Measurements from ENCODE around the gene NFX1. TPM values are rescaled to one million over a fixed set of nuclear protein-coding genes. Genes with fewer than 3 reads are reported as not detected.
"Not testable (repeated sequence)": the region's sequence is repeated elsewhere in the genome, so short reads cannot be mapped to it uniquely, and the experiment has no call there.

The NFX1 gene
- total RNA-seq, 2 donors from 2014 or later = 32.2 to 42.0 TPM

DNA sequence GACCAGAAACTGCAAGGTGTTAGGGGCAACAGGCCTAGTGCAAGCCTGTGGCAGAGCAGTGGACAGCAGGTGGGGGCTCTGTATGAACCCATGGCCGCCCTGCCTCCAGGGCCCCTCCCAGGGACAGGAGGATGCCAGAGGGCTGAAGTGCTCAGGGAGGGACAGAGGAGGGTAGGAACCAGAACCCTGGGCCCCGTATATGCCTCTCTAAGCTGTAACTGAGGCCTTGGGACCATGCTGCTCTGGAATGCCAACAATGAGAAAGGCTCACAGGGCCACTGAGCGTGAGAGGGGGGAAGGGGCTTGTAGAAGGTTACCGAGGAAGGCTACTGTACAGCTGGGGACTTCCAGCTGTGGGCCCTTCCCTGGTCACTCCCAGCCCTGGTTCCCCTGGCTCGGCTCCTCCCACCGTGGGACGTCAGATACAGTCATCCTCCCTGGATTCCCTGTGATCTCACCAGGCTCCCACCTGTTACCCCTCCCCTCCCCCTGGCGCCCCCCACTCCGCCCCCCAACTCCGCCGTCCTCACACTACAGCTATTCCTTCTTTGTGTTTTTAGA, 91.0 kb downstream of the NFX1 start:
- Mint-ChIP-seq H3K27ac (no peak overlapping the region), H3K27me3 (no peaks in the 10 kb centered on the region), H3K4me3 (no peak overlapping the region), H3K36me3 (ENCODE audit: low read depth) (no peaks in the 10 kb centered on the region), H3K4me1 (peaks cover 2% of the 10 kb centered on the region)
- no peak for DNase-seq
- ATAC-seq = no peak
- H3K9me3 ChIP-seq (ENCODE audit: control insufficient read depth, low read length, poor library complexity, severe bottlenecking) = no peaks in the 10 kb centered on the region

DNA sequence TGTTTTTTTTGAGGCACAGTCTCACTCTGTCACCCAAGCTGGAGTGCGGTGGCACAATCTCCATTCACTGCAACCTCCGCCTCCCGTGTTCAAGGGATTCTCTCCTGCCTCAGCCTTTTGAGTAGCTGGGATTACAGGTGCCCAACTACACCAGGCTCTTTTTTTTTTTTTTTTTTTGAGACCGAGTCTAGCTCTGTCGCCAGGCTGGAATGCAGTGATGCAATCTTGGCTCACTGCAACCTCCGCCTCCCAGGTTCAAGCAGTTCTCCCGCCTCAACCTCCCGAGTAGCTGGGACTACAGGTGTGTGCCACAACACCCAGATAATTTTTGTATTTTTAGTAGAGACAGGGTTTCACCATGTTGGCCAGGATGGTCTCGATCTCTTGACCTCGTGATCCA, 92.1 kb downstream of the NFX1 start:
- not testable (repeated sequence) for H3K27ac Mint-ChIP-seq; DNase-seq; H3K27me3 Mint-ChIP-seq; ATAC-seq; H3K4me3 Mint-ChIP-seq; H3K9me3 ChIP-seq (ENCODE audit: control insufficient read depth, low read length, poor library complexity, severe bottlenecking); H3K36me3 Mint-ChIP-seq (ENCODE audit: low read depth); H3K4me1 Mint-ChIP-seq

DNA sequence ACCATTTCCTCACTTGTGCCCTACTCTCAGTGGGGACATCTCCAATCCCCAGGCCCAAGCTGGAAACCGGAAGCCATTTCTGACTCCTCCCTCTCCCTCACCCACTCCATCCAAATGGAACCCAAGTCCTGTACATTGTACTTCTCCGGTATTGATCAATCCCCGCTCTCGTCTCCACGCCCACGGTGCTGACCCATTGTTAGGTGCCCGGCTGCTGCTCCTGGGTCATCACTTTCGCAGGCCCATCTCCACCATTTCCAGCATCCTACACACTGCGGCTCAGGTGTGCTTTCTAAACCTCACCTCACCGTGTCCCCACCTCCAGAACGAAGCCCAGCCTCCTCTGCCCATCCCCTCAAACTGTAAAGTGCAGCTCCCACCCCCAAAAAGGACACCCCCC, 93.1 kb downstream of the NFX1 start:
- not testable (repeated sequence) for H3K36me3 Mint-ChIP-seq (ENCODE audit: low read depth); ATAC-seq; H3K27ac Mint-ChIP-seq; H3K27me3 Mint-ChIP-seq; H3K4me1 Mint-ChIP-seq; H3K9me3 ChIP-seq (ENCODE audit: control insufficient read depth, low read length, poor library complexity, severe bottlenecking); H3K4me3 Mint-ChIP-seq; DNase-seq

DNA sequence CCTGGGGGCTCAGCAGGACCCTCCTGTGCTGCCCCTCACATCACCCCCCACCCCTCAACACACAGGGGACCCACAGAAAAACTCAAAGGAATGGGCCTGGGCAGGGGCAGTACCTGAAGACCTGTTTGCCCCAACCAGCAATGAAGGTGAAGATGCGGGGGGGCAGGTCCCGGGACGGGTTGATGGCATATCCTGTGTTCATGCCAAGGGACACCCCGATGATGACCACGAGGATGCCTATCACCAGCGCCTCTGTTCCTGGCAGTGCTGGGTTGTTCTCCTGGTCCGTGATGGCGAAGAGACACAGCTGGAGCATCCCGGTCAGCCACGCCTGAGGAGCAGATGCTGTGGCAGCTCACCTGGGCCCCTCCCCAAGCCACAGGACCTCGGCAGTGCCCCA, 95.2 kb downstream of the NFX1 start:
- ATAC-seq; H3K4me3 Mint-ChIP-seq; H3K4me1 Mint-ChIP-seq; H3K27ac Mint-ChIP-seq; H3K9me3 ChIP-seq (ENCODE audit: control insufficient read depth, low read length, poor library complexity, severe bottlenecking); DNase-seq; H3K36me3 Mint-ChIP-seq (ENCODE audit: low read depth): not testable (repeated sequence)
- H3K27me3 Mint-ChIP-seq = peaks cover 21% of the 10 kb centered on the region

DNA sequence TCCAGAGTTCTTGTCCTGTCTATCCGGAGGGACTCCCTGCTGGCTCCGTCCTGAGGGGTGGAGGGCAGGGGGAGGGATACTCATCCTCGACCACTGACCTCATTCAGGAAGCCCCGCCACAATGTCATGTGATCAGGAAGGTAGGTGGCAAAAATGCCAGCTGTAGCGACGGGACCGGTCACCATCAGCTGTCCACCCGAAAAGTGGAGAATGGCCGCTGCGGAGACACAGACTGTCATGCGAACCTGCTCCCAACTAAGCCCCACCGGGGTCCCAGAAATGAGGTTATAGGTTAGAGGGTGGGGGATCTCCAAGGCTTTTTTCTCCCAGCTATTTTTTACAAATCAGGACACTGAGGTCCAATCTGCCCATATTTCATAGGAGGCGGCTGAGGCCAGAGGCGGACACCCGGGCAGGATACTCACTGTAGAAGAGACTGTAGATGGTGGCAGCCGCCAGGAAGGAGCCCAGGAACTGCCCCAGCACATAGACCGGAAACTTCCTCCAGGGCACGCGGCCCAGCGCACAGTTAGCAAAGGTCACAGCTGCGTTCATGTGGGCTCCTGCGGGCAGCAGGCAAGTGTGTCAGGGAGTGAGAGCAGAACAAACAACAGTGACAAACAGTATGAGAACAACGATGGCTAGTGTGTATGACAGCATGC, 95.8 kb downstream of the NFX1 start:
- not testable (repeated sequence) for ATAC-seq; H3K4me1 Mint-ChIP-seq; H3K36me3 Mint-ChIP-seq (ENCODE audit: low read depth)

DNA sequence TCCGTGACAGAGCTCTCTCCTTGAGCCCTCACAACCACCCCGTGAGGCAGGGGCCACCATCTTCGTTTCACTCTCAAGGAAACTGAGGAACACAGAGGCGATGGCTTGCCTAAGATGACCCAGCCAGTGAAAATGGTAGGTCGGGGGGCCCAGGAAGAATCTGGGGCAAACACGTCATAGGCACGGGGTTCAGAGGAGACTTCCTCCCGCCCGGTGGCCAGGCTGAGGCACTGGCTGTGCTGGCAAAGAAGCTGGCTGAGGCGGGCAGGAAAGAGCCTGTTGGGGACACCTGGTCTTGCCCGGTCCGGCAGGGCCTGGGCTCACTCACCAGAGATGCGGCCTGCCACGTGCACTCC, 96.3 kb downstream of the NFX1 start:
- H3K27ac Mint-ChIP-seq; H3K4me1 Mint-ChIP-seq; H3K36me3 Mint-ChIP-seq (ENCODE audit: low read depth); H3K4me3 Mint-ChIP-seq; DNase-seq; ATAC-seq; H3K9me3 ChIP-seq (ENCODE audit: control insufficient read depth, low read length, poor library complexity, severe bottlenecking): not testable (repeated sequence)
- H3K27me3 Mint-ChIP-seq = peaks cover 21% of the 10 kb centered on the region

More for the DNA sequence above, 95.8 kb downstream of the NFX1 start:
- H3K27ac Mint-ChIP-seq; H3K4me3 Mint-ChIP-seq; DNase-seq; H3K9me3 ChIP-seq (ENCODE audit: control insufficient read depth, low read length, poor library complexity, severe bottlenecking): not testable (repeated sequence)
- peaks cover 21% of the 10 kb centered on the region for H3K27me3 Mint-ChIP-seq

DNA sequence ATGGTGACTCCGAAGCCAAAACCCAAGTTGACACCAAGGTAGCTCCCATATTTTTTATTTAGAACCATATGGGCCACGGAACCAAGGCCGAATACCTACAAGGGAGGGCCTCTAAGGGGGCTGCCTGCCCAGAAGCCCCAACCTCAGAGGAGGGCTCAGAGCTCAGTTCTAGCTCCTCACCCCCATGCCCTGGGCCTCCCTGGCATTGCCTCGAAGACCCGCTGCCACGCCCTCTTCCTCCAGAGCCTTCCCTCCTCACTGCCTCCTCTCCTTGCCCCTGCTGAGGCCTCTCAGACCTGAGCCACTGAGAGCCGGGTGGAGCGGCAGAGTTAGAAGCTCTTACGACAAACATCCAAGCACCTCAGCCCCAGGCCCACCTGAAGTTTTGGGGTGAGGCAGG, 96.7 kb downstream of the NFX1 start:
- not testable (repeated sequence) for H3K4me1 Mint-ChIP-seq; H3K4me3 Mint-ChIP-seq; H3K36me3 Mint-ChIP-seq (ENCODE audit: low read depth); DNase-seq; H3K9me3 ChIP-seq (ENCODE audit: control insufficient read depth, low read length, poor library complexity, severe bottlenecking); ATAC-seq; H3K27ac Mint-ChIP-seq
- H3K27me3 Mint-ChIP-seq = peaks cover 21% of the 10 kb centered on the region

DNA sequence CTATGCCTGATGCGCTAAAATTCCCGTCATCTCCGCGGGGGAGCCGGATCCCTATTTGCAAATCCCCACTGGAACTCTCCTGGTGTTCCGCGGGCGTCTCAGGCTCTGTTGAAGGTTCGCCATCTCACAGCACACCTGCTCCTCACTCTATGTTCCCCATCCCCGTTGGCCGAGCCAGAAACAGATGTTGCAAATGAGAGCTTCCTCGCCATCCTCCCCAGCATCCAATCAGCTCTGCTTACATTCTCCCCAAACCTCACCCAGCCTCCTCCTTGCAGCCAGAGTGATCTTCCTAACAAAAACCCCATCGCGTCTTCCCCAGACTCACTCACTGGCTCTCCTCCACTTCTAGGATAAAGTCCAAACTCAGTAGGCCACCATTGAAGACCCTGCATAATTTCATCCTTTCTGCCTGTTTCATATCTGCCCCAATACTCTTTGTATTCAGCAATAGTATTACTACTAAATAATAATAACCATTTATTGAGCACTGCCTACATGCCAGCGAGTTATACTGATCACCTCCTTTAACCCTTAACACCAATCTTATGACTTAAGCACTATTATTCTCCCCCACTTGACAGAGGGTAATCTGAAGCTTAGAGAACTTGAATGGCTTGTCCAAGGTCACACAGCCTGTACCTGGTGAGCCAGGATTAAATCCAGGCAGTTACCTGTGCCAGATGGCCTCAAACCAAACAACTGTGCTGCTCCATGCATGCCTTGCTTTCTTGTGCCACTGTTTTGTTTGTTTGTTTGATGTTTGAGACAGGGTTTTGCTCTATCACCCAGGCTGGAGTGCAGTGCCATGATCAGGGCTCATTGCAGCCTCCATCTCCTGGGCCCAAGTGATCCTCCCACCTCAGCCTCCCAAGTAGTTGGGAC, 98.0 kb downstream of the NFX1 start:
- no peak for ATAC-seq
- H3K4me1 Mint-ChIP-seq = peaks cover 9% of the 10 kb centered on the region
- DNase-seq = no peak
- no peak overlapping the region for H3K4me3 Mint-ChIP-seq
- peaks cover 21% of the 10 kb centered on the region for H3K27me3 Mint-ChIP-seq
- H3K36me3 Mint-ChIP-seq (ENCODE audit: low read depth) = peaks cover 3% of the 10 kb centered on the region
- H3K27ac Mint-ChIP-seq = no peak overlapping the region
- H3K9me3 ChIP-seq (ENCODE audit: control insufficient read depth, low read length, poor library complexity, severe bottlenecking) = no peaks in the 10 kb centered on the region

DNA sequence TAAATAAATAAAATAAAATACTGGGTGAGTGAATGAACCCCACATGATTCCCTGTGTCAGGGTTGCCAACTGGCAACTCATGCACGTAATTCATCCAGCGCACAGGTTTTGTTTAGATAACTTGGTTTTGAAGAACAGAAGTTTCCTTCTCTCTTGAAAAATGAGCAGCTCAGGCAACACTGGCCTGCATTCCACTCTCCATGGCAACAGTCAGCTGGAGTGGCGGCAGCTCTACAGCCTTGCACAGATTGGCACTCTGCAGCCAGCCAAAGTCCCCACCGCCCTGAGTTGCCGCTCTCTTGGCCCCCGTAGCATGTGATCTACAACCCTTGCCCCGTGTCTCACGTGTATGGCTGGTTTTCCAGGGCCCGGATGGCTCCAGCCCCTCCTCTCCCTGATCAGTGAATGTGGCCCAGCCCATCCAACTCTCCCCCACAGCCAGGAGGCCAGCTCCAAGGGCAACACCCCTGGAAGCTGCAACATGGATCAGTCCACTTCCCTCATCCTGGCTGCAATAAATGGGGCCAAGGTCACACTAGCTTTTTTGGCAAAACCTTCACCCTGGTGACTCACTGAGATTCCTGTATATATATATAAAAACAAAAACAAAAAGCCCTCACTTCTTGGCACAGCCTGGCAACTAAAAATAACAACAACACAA, 100.9 kb downstream of the NFX1 start:
- not testable (repeated sequence) for H3K36me3 Mint-ChIP-seq (ENCODE audit: low read depth); H3K9me3 ChIP-seq (ENCODE audit: control insufficient read depth, low read length, poor library complexity, severe bottlenecking); ATAC-seq; DNase-seq; H3K27ac Mint-ChIP-seq; H3K4me3 Mint-ChIP-seq
- Mint-ChIP-seq H3K4me1 (peaks cover 12% of the 10 kb centered on the region), H3K27me3 (peaks cover 28% of the 10 kb centered on the region)

DNA sequence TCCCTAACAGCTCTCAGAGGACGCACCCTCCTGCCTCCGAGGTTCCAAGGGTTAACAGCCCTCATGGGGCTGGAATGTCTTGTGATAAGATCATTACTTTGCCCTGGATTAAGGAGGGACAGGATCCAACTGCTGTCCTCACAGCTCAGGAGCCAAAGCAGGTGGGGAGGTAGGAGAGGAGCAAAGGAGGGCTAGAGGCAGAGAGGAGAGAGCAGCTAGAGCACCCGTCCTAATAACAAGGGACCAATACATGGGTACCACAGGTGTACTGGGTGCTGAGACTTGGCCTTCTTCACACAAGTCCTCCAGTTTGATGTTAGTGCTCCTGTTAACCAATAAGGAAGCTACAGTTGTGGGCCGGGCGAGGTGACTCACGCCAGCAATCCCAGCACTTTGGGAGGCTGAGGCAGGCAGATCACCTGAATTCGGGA, 102.3 kb downstream of the NFX1 start:
- DNase-seq; H3K9me3 ChIP-seq (ENCODE audit: control insufficient read depth, low read length, poor library complexity, severe bottlenecking); H3K27ac Mint-ChIP-seq; ATAC-seq; H3K36me3 Mint-ChIP-seq (ENCODE audit: low read depth); H3K4me3 Mint-ChIP-seq: not testable (repeated sequence)
- peaks cover 12% of the 10 kb centered on the region for H3K4me1 Mint-ChIP-seq
- peaks cover 28% of the 10 kb centered on the region for H3K27me3 Mint-ChIP-seq

DNA sequence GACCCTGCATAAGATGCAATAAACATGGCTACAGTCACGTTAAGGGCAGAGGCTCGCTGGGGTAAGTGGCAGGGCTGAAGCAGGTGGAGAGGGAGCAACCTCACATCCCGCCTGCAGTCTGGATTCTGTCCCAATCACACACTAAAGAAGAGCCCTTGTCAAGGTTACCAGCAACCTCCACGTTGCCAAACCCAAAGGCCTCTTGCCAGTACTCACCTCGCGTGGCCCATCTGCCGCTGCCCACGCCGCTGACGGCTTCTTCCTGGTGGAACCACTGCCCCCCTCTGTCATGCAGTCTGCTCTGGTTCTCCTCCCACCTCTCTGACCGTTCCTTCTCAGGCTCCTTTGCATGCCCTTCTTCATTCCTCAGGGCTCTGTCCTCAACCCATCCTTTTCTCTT, 103.3 kb downstream of the NFX1 start:
- DNase-seq (no peak), ATAC-seq (no peak)
- Mint-ChIP-seq H3K27ac (no peak overlapping the region), H3K4me1 (peaks cover 10% of the 10 kb centered on the region), H3K4me3 (no peak overlapping the region), H3K36me3 (ENCODE audit: low read depth) (no peaks in the 10 kb centered on the region), H3K27me3 (peaks cover 19% of the 10 kb centered on the region)
- no peaks in the 10 kb centered on the region for H3K9me3 ChIP-seq (ENCODE audit: control insufficient read depth, low read length, poor library complexity, severe bottlenecking)

DNA sequence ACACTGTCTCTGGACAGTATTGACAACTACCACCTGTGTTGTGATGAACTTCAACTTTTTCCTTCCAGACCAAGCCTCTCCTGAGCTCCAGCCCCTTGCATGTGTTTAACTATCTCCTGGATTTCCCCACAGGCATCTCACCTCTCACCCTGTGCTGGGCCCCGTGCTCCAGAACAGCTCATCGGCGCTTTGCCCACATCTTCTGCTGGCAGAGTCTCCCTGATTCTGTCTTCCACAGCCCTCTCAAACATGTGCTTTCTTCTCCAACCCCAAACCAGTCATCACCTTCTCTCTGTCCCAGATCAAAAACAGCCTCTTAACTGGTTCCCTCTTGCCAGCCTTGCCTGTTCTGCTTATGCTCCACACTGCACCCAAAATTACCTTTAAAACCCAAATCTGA, 103.7 kb downstream of the NFX1 start:
- not testable (repeated sequence) for H3K4me3 Mint-ChIP-seq; ATAC-seq; H3K27ac Mint-ChIP-seq; H3K4me1 Mint-ChIP-seq; H3K36me3 Mint-ChIP-seq (ENCODE audit: low read depth); DNase-seq; H3K9me3 ChIP-seq (ENCODE audit: control insufficient read depth, low read length, poor library complexity, severe bottlenecking)
- H3K27me3 Mint-ChIP-seq = peaks cover 16% of the 10 kb centered on the region

DNA sequence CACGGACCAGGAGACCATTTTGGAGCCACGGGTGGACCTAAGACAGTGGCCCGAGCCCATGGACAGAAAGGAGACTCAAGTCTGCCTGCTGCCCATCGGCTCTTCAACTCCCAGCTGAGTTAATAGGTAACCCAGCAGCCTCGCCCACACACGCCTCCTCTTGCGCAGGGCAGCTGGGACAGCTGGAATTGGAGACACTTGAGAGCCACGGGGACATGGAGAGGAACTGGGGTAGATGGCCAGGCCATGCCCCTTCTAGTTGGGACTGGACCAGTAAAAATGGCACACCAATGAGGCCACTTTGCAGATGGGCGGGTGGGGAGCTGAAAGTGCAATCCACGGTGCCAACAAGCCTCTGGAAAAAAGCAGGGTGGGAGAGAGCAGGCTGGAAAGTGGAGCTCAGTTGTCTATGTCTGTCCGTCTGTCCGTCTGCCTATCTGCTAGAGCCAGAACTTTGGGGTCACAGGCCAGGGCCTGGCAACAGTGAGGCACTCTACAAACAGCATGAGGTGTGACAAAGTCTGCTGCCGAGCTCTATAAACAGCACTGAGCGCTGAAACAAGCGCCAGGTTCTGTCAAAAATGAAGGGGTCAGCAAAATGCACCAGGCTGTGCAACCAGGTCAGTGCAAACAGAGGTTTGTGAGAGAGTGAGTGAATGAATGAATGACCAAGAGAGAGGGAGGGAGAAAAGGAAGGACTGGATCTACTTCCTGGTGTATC, 105.0 kb downstream of the NFX1 start:
- H3K36me3 Mint-ChIP-seq (ENCODE audit: low read depth); H3K4me1 Mint-ChIP-seq; H3K4me3 Mint-ChIP-seq; DNase-seq; H3K9me3 ChIP-seq (ENCODE audit: control insufficient read depth, low read length, poor library complexity, severe bottlenecking); H3K27me3 Mint-ChIP-seq; H3K27ac Mint-ChIP-seq; ATAC-seq: not testable (repeated sequence)

All from T-helper 17 cell (primary cell).